TTC549 (cell line): ENCODE data around the gene CCDC33.
"Not testable (repeated sequence)": the region's sequence is repeated elsewhere in the genome, so short reads cannot be mapped to it uniquely, and the experiment has no call there.

Source experiments
- FAIRE-seq: peaks from 2 replicates; lab custom pipeline; 2012; peaks lifted over from hg19 to GRCh38; lab: Jason Lieb, UNC

The CCDC33 gene

DNA sequence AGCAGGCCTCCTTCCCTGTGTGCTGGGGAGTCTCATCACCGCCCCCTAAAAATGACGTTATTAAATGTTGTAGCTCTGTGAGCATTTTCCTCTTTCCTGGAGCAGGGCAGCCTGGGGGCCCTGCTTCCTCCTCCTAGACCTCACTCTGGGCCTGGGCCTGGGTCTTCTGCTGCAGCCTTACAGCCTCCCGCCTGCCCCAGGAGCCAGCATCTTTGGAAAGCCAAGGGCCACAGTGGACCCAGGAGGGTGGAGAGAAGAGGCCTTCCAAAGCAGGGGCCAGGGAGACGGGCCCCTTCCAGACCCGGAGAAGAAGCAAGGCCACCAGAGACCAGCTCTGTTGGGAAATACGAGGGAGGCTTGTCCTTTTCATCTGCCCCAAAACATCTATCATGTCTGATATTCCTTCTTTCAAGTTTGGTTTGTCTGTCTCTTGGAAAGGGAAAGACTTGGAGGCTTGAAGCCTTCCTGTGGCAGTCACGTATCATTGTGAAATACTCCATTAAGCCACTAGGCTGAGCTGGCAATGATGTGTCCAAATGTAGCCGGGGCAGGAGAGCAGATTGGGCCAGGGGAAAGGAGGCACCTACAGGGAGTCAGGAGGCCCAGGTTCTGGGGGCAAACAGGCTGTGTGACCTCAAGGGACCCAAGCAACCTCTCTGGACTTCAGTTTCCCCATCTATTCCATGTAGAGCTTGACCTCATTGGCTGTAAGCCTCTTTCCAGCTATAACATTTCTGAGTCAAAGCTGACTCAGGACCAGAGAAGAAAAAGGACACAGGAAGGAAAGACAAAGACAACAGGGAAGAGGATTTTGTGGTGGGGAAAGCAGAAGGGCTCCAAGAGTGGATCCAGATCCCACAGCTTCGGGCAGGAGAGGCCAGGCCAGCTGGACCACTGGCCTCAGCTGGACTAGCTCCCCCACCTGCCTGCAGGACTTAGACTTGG, 100.2 kb downstream of the CCDC33 start:
- no peak for FAIRE-seq

DNA sequence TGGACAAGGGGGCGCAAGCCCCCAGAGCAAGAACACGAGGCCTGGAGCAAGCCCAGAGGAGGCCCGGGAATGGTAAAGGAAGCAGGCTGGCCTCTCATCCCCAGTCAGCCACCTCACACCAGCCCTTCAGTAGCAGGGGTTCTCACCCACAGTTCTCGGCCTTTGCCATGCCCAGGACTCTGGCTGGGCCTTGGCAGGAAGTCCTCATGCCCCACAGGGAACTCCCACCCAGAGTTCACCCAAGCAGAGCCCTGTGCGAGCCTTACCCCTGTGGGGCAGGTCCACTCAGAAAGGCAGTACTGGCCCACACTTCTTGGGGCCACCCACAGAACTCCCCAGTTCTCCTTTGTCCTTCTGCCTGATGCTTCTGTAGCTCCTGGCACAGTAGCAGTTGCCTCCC, 101.0 kb downstream of the CCDC33 start:
- no peak for FAIRE-seq

DNA sequence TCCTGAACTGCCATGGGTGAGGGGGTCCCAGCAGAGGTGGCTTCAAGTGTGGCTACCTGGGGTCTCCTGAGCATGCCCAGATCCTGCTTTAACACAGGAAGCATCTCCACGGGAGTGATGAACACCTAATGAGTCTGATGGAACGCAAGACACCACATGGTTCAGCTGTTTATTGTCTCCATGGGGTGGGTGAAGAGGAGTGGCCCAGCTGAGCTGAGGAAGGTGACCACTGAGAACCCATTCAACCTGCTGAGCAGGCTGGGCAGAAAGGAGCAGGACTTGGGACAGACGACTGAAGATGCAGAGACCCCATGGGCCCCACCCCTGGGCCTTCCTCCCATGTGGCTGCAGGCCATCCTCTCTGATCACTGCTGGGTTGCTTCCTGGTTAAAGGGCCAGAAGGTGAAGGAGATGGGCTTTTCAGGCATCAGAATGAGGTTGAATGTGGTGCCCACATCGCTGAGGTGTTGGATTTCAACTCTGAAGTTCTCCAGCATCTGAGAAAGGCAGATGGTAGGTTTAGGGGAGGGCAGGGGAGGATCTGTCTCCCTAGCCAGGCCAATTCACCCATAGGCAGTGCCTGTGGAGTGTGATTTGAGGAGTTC, 101.6 kb downstream of the CCDC33 start:
- no peak for FAIRE-seq

GRCh38 chr15:74338676-74339075, 102.5 kb downstream of the CCDC33 start:
- no peak for FAIRE-seq

- FAIRE-seq: no peak
Observed at GRCh38 chr15:74339371-74339770, 103.2 kb downstream of the CCDC33 start.

GRCh38 chr15:74340150-74340549, 104.0 kb downstream of the CCDC33 start:
- FAIRE-seq: no peak

DNA sequence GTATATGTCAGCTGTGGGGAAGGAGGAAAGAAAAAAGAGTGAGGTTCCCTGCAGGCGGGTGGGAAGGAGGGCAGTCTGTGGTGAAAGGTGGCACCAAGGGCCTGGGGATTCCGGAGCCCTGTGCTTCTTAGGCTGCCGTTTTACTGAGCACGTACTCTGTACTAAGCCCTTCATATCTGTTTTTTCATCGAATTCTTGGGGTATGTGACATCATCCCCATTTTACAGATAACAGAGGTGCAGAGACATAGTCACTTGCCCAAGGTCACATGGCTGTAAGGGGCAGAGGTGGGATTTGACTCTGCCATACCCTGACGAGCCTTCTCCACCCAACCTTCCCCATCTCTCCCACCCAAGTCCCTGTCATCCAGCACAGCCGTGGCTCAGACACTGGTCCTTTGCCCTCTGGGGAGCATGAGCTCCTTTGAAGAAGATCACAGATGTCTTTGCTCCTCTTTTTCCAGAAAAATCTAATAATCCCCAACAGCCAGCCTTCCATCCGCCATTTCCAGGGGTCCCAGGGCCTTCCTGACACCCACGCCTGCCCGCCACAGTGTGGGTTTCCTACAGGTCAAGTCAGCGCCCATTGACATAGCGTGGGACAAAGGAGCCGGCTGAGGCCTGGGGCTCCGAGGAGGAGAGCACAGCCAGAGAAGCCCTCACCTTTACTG, 107.1 kb downstream of the CCDC33 start:
- no peak for FAIRE-seq

DNA sequence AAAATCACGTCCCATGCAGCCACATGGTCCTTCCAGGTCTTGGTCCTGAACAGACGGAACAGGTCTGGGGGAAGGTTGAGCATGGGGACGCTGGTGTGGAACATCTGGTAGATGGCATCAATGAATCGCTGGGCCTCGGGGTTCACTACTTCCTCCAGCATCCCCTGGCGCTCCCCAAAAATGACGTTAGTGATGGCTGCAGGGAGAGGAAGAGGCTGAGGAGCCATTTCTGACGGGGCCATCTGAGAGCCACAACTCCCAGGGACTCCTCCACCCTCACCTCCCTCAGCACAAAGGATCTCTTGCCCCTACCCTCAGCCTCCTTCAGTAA, 107.6 kb downstream of the CCDC33 start:
- no peak for FAIRE-seq

GRCh38 chr15:74345051-74345450, 108.9 kb downstream of the CCDC33 start:
- FAIRE-seq: no peak

DNA sequence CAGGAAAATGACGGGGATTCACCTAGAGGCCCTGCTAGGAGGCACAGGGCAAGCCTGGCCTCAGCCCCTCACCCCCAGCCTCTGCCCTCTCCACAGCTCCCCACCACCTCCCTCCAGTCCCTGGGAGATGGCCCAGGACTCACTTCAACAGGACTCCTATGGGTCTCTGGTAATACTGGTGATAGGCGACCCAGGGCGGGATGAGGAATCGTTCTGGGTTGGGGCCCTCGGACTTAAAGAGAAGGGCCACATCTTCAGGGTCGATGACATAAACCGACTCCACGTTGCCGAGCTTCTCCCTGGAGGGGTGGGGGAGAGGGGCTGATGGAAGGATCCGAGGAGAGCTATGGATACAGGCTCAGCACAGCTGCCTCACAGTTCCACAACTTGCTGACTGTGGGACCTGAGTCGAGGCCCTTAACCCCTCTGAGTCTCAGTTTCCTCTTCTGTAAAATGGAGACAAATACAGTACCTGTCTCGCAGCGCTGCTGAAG, 111.7 kb downstream of the CCDC33 start:
- FAIRE-seq: no peak

GRCh38 chr15:74349241-74349778, 113.2 kb downstream of the CCDC33 start:
- FAIRE-seq: no peak

DNA sequence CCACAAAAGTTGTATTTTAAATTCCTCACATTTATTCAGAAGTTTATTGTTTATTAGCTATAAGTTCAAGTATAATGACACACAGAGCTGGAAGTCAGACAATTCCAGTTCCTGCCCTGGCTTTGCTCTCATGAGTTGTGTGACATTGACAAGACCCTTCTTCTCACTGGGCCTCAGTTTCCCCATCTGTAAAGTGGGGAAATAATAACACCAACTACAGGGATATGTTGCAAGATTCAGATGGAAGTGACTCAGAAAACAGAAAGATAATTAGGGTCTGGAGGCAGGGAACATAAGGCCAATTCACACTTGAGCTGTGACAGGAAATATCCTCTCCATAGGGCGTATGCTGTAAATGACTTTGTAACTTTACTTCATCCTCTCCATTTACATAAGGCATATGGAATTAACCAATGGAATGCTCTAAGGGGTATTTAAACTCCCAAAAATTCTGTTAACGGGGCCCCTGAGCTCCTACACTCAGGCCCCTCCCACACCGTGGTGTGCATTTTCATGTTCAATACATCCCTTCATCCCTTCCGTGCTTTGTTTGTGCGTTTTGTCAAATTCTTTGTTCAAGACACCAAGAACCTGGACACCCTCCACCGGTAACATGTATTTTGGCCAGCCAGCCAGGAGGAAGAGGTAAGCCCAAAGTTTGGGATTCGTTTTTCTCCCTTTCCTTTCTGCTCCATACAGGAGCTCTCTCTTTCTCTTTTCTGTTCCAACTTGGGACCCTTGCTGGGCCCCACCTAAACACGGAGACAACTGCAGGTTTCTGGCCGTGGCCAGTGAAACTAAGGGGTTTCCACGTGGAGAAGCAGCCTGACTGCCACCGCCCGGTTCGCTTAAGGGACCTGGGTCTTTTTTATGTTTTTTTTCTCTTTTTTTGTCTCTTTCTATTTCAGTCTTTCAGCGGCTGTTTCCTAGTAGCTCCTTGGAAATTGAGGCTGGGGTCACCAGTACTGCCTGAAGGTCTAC, 114.5 kb downstream of the CCDC33 start:
- no peak for FAIRE-seq

GRCh38 chr15:74351670-74352069, 115.5 kb downstream of the CCDC33 start:
- no peak for FAIRE-seq

- FAIRE-seq: no peak
Observed at GRCh38 chr15:74352393-74352910, 116.3 kb downstream of the CCDC33 start.

DNA sequence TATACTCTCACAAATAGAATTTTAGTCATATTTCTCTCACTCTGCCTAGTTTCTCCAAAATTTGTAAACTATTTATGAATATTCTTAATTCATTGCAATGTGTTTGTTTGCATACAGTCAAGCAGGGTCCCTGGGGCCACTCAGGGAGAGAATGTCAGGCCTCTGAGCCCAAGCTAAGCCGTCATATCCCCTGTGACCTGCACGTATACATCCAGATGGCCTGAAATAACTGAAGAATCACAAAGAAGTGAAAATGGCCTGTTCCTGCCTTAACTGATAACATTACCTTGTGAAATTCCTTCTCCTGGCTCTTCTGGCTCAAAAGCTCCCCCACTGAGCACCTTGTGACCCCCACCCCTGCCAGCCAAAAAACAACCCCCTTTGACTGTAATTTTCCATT, 117.9 kb downstream of the CCDC33 start:
- FAIRE-seq: not testable (repeated sequence)

DNA sequence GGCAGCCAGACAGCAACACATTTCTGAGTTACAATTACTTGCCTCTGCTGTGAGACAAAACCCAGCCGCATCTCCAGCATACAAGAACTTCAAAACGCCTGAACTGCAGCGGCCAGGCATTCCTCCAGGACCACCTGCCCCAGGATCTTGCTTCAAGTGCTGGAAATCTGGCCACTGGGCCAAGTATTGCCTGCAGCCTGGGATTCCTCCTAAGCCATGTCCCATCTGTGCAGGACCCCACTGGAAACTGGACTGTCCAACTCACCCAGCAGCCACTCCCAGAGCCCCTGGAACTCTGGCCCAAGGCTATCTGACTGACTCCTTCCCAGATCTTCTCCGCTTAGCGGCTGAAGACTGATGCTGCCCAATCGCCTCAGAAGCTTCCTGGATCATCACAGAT, 119.9 kb downstream of the CCDC33 start:
- FAIRE-seq: not testable (repeated sequence)

- not testable (repeated sequence) for FAIRE-seq
Observed at GRCh38 chr15:74357514-74357913, 121.4 kb downstream of the CCDC33 start.

DNA sequence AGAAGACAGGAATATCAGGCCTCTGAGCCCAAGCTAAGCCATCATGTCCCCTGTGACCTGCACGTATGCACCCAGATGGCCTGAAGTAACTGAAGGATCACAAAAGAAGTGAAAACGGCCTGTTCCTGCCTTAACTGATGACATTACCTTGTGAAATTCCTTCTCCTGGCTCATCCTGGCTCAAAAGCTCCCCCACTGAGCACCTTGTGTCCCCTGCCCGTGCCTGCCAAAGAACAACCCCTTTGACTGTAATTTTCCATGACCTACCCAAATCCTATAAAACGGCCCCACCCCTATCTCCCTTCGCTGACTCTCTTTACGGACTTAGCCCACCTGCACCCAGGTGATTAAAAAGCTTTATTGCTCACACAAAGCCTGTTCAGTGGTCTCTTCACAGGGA, 123.2 kb downstream of the CCDC33 start:
- not testable (repeated sequence) for FAIRE-seq

GRCh38 chr15:74360855-74361254, 124.7 kb downstream of the CCDC33 start:
- not testable (repeated sequence) for FAIRE-seq

DNA sequence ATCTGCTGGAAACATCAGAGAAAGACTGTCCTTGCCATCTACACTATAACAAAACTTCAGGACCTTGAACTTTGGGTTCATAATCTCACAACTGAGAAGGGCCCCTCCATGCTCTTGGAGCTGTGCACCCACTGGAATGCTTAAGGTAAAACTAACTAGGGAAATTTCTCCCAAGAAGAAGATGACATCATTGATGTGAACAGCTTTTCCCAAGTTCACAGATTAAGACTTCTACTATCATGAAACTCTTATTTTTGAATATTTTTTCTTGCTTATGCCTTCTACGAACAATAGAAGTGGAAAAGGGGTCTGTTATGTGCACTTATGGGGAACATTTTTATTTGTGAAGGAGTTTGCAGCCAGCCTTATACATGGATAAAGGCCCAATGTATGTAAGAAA, 126.4 kb downstream of the CCDC33 start:
- no peak for FAIRE-seq

DNA sequence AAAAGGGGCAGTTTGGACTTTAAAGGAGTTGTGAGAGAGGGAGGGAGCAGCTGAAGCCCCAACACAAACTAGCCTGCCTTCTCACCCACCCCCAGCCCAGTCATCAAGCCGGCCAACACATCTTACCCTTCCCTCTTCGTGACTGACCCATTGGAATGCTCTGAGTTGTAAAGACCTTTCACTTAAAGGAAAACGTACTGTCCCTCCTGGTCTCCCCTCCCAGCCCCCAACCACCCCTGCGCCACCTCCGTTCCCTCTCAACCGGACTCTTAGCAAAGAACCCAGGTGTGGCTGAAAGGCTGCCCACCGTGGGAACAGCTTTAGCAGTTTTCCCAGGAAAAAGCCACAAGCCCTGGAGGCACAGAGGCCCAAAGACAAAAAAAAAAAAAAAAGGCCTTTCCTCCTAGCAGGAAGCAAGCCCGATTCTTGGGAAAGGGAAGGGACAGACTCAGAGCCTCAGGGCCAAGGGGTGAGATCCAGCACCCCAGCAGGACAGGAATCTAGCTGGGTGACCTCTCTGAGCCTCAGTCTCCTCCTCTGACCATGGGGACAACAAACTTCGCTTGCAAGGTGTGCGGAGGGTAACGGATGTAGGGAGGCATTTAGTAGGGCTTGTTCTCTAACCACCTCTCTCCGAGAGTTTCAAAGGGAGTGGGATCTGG, 128.9 kb downstream of the CCDC33 start:
- no peak for FAIRE-seq
